CD4-positive, alpha-beta T cell (primary cell): ENCODE results near the gene KRTAP5-6. TPM values are rescaled to one million over a fixed set of nuclear protein-coding genes. Genes with fewer than 3 reads are reported as not detected.

ENCODE experiments used
- ATAC-seq: fragments of 200-7000 bp; cut with Tn5 transposase; one replicate; pipeline ENCODE4 v1.10.0; 2022; ENCODE audit warnings: mild to moderate bottlenecking; ENCODE audit not compliant: poor library complexity
- CTCF ChIA-PET: fragments of 350-600 bp; sonication (Branson Sonifier 250); formaldehyde crosslinking; loops from one replicate; lab custom pipeline; 2021; ENCODE audit warnings: antibody characterized with exemption, inconsistent platforms; lab: Charles Lee
- POLR2A ChIA-PET: fragments of 350-600 bp; sonication (Branson Sonifier 250); formaldehyde crosslinking; loops from one replicate; lab custom pipeline; 2021; ENCODE audit warnings: antibody characterized with exemption, inconsistent platforms; lab: Charles Lee
- DNase-seq, 14 experiments: peaks; one replicate each; pipeline ENCODE4 v3.0.0-alpha.2; 2013 to 2020; ENCODE audit warnings: mixed read lengths in 2 of 14
- H3K27ac ChIP-seq, 2 donors: one replicate each; pipeline versions ENCODE4 v1.5.1 to v1.7.0; 2013; ENCODE audit warnings: low read length in 2 of 2, low read depth in 1 of 2, mild to moderate bottlenecking in 1 of 2
- H3K27me3 ChIP-seq, 2 experiments: 1 replicate in 1 of 2; 2 replicates in 1 of 2; pipeline versions ENCODE4 v1.6.1 to v1.7.0; 2013; ENCODE audit warnings: low read length in 2 of 2, control low read depth in 1 of 2, mild to moderate bottlenecking in 1 of 2, moderate library complexity in 1 of 2; ENCODE audit not compliant: insufficient read depth in 2 of 2, control insufficient read depth in 1 of 2
- H3K36me3 ChIP-seq: one replicate; pipeline ENCODE4 v1.6.1; 2013; ENCODE audit warnings: low read length, control low read depth; ENCODE audit not compliant: insufficient read depth
- H3K4me1 ChIP-seq: one replicate; pipeline ENCODE4 v1.6.1; 2013; ENCODE audit warnings: low read length, control low read depth; ENCODE audit not compliant: insufficient read depth
- H3K4me3 ChIP-seq: one replicate; pipeline ENCODE4 v1.5.1; 2013; ENCODE audit warnings: mild to moderate bottlenecking, low read length, moderate library complexity
- H3K9me3 ChIP-seq, 2 experiments: 1 replicate in 1 of 2; 2 replicates in 1 of 2; pipeline versions ENCODE4 v1.6.1 to v1.7.0; 2013; ENCODE audit warnings: low read length in 2 of 2, mild to moderate bottlenecking in 2 of 2, control low read depth in 1 of 2, moderate library complexity in 1 of 2; ENCODE audit not compliant: control insufficient read depth in 1 of 2, insufficient read depth in 1 of 2
- H3K27ac Mint-ChIP-seq: one replicate; pipeline ENCODE4 v1.8.0; 2020; ENCODE audit warnings: mixed read lengths
- H3K27me3 Mint-ChIP-seq: one replicate; pipeline ENCODE4 v1.8.0; 2021; ENCODE audit warnings: mixed read lengths
- H3K36me3 Mint-ChIP-seq: one replicate; pipeline ENCODE4 v1.8.0; 2021; ENCODE audit warnings: low read depth, mixed read lengths
- H3K4me1 Mint-ChIP-seq: one replicate; pipeline ENCODE4 v1.8.0; 2021; ENCODE audit warnings: low read depth, mixed read lengths
- H3K4me3 Mint-ChIP-seq: one replicate; pipeline ENCODE4 v1.8.0; 2020; ENCODE audit warnings: mild to moderate bottlenecking, mixed read lengths
- H3K9me3 Mint-ChIP-seq: one replicate; pipeline ENCODE4 v1.8.0; 2020; ENCODE audit warnings: mixed read lengths
- intact Hi-C, 2 experiments: fragments of 100-400 bp; cut with DNase I in 1 of 2; cut with micrococcal nuclease in 1 of 2; formaldehyde crosslinking; loops; one replicate each; pipeline versions ENCODE4 v1.15.1 to v1.9.0; 2023 to 2025; cut with DNase I, micrococcal nuclease
- total RNA-seq, 174 experiments: library from RNA in 2 of 174; stranded (reverse) in 2 of 174; gene quantifications; one replicate each; pipeline ENCODE4 v1.2.3 and lab custom pipeline; 2021 to 2026
- TF ChIP-seq, protein P1 (sequence below): fragments of 200-600 bp; IDR thresholded peaks from one replicate; pipeline ENCODE4 v1.8.0; 2022; ENCODE audit warnings: antibody characterized with exemption, mild to moderate bottlenecking

KRTAP5-6 gene
- total RNA-seq, 2 experiments from 2014 or later = not detected

DNA sequence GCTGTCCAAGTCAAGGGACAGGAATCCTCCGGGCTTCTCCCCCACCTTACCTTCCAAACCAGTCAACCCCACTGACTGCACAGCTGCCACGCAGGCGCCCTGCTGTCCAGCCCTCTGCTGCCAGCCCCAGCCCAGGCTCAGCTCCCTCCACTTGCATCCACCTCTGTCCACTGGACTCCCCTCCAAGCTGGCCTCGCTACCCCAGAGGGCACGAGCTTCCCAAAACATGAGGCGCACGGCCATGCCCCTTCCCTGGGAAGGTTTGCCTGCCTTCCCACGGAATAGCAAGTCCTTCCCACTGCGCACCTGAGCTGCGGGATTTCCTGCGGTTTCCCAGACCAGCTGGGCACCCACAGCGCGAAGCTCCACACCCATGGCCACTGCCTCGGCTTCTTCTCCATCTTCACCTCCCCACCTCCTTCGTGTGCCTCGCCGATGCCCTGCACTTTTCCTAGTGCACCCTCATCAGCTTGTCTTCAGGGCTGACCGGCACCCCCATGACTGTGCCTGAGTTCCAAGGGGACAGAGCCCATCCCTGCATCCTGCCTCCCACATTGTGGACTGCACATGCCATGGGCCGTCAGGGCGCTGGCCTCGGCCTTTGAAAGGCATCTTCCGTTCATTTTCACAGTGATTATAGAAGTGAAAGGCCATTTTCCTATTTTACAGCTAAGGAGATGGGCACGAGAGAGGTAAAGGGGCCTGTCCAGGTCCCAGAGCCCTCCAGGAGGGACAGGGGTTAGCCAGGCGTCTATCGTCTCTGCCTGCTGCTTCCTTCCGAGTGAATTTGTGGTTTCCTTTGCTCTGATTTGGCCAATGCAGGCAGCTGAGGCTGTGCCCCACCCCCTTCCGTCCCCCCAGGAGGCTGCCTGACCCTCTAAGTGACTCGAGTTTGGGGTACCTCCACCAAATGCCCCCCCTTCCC lies 37.0 kb downstream of the KRTAP5-6 start:
- DNase-seq (no peak), ATAC-seq (no peak)
- Histone ChIP-seq H3K27me3 (peaks cover 0 to 13% of the 10 kb centered on the region in 2 experiments), H3K27ac (no peak overlapping the region), H3K36me3 (no peaks in the 10 kb centered on the region), H3K4me1 (peaks cover 15% of the 10 kb centered on the region), H3K9me3 (peaks cover 12 to 26% of the 10 kb centered on the region in 2 experiments), H3K4me3 (no peak overlapping the region)
- Mint-ChIP-seq H3K4me3 (no peak overlapping the region), H3K36me3 (no peaks in the 10 kb centered on the region), H3K4me1 (peaks cover 26% of the 10 kb centered on the region), H3K27ac (no peak overlapping the region), H3K9me3 (peaks cover 4% of the 10 kb centered on the region), H3K27me3 (peaks cover 32% of the 10 kb centered on the region)
- TF ChIP-seq, protein P1, sequence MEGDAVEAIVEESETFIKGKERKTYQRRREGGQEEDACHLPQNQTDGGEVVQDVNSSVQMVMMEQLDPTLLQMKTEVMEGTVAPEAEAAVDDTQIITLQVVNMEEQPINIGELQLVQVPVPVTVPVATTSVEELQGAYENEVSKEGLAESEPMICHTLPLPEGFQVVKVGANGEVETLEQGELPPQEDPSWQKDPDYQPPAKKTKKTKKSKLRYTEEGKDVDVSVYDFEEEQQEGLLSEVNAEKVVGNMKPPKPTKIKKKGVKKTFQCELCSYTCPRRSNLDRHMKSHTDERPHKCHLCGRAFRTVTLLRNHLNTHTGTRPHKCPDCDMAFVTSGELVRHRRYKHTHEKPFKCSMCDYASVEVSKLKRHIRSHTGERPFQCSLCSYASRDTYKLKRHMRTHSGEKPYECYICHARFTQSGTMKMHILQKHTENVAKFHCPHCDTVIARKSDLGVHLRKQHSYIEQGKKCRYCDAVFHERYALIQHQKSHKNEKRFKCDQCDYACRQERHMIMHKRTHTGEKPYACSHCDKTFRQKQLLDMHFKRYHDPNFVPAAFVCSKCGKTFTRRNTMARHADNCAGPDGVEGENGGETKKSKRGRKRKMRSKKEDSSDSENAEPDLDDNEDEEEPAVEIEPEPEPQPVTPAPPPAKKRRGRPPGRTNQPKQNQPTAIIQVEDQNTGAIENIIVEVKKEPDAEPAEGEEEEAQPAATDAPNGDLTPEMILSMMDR = no peak
- CTCF ChIA-PET = no interaction called here
- intact Hi-C loops = no loop called here
- POLR2A ChIA-PET = interaction anchor here (1.2 kb wide), 1 partner anchor 24 kb away, joined by 3 read pairs; no protein-coding TSS in a partner anchor

GRCh38 chr11:1734641-1735081 lies 37.7 kb downstream of the KRTAP5-6 start:
- peaks cover 12 to 26% of the 10 kb centered on the region in 2 experiments for H3K9me3 ChIP-seq
- Mint-ChIP-seq H3K36me3 (no peaks in the 10 kb centered on the region), H3K4me1 (peaks cover 21% of the 10 kb centered on the region), H3K27me3 (peaks cover 29% of the 10 kb centered on the region), H3K9me3 (peaks cover 4% of the 10 kb centered on the region), H3K27ac (no peak overlapping the region), H3K4me3 (no peak overlapping the region)
- DNase-seq = no peak
- no peaks in the 10 kb centered on the region for H3K36me3 ChIP-seq
- ATAC-seq = no peak
- ChIA-PET CTCF (no interaction called here), POLR2A (no interaction called here)
- TF ChIP-seq, protein P1 = no peak
- H3K27me3 ChIP-seq = peaks cover 0 to 10% of the 10 kb centered on the region in 2 experiments
- H3K4me1 ChIP-seq = peaks cover 9% of the 10 kb centered on the region
- intact Hi-C loops = loop anchor here in 1 of 2 experiments (5.0 kb wide), 1 partner anchor 43 kb away; no protein-coding TSS in a partner anchor
- no peak overlapping the region for H3K4me3 ChIP-seq
- H3K27ac ChIP-seq = no peak overlapping the region

GRCh38 chr11:1735271-1735670 lies 38.3 kb downstream of the KRTAP5-6 start:
- H3K4me1 ChIP-seq = peaks cover 9% of the 10 kb centered on the region
- H3K27me3 Mint-ChIP-seq = peaks cover 29% of the 10 kb centered on the region
- no peaks in the 10 kb centered on the region for H3K36me3 Mint-ChIP-seq
- H3K9me3 ChIP-seq = peaks cover 12 to 26% of the 10 kb centered on the region in 2 experiments
- DNase-seq (no peak), ATAC-seq (no peak)
- H3K27me3 ChIP-seq = peaks cover 0 to 7% of the 10 kb centered on the region in 2 experiments
- H3K4me3 ChIP-seq = no peak overlapping the region
- ChIA-PET CTCF (no interaction called here), POLR2A (no interaction called here)
- no peaks in the 10 kb centered on the region for H3K36me3 ChIP-seq
- peaks cover 4% of the 10 kb centered on the region for H3K9me3 Mint-ChIP-seq
- no peak overlapping the region for H3K4me3 Mint-ChIP-seq
- H3K27ac ChIP-seq = no peak overlapping the region
- peaks cover 21% of the 10 kb centered on the region for H3K4me1 Mint-ChIP-seq
- TF ChIP-seq, protein P1 = no peak
- H3K27ac Mint-ChIP-seq = no peak overlapping the region
- intact Hi-C loops = loop anchor here in 1 of 2 experiments (5.0 kb wide), 1 partner anchor 42 kb away; no protein-coding TSS in a partner anchor
